Adrenal gland (tissue), 5 donors: ENCODE measurements around the gene TTC34.

Experiments
- CTCF ChIP-seq, 6 experiments: fragments of 450-650 bp in 4 of 6; fragments of 200-600 bp in 2 of 6; sonication (generic) in 1 of 6; IDR thresholded peaks; 1 replicate in 5 of 6; 2 replicates in 1 of 6; pipeline versions ENCODE4 v1.5.1 to v1.8.0; 2016 to 2021; ENCODE audit warnings: antibody characterized with exemption in 6 of 6, mild to moderate bottlenecking in 2 of 6, moderate library complexity in 1 of 6
- POLR2A ChIP-seq, 2 donors: fragments of 450-650 bp; IDR thresholded peaks; one replicate each; pipeline ENCODE4 v1.6.1; 2017; ENCODE audit warnings: antibody characterized with exemption in 2 of 2, mild to moderate bottlenecking in 2 of 2, moderate library complexity in 1 of 2
- donor health status: DM: no; HTN: no; CAD: no.

GRCh38 chr1:2595261-2595811 is 206.2 kb downstream of the TTC34 start:
- TF ChIP-seq CTCF (IDR thresholded peaks at IDR 0.05) (no peak), POLR2A (IDR thresholded peaks at IDR 0.05) (no peak)
